H9 (cell line): Measurements from ENCODE around the gene GORAB. TPM values are rescaled to one million over a fixed set of nuclear protein-coding genes. Genes with fewer than 3 reads are reported as not detected.

ENCODE experiments used
- DNase-seq: peaks from one replicate; pipeline ENCODE4 v3.0.0-alpha.2; 2017
- H2AFZ ChIP-seq: one replicate; pipeline ENCODE4 v1.6.1; 2013; ENCODE audit warnings: mild to moderate bottlenecking, low read length, control low read depth, moderate library complexity
- H2AK5ac ChIP-seq: 2 replicates; pipeline ENCODE4 v1.6.1; 2013; ENCODE audit warnings: low read length, control low read depth, mixed read lengths; ENCODE audit not compliant: insufficient read length
- H2BK120ac ChIP-seq: one replicate; pipeline ENCODE4 v1.6.1; 2013; ENCODE audit warnings: low read depth, mild to moderate bottlenecking, low read length, control low read depth, inconsistent platforms; ENCODE audit not compliant: poor library complexity, severe bottlenecking
- H2BK12ac ChIP-seq: 2 replicates; pipeline ENCODE4 v1.6.1; 2013; ENCODE audit warnings: low read length, control low read depth, mixed read lengths, low read depth; ENCODE audit not compliant: insufficient read length
- H2BK15ac ChIP-seq: 2 replicates; pipeline ENCODE4 v1.6.1; 2013; ENCODE audit warnings: low read depth, low read length, control low read depth
- H2BK20ac ChIP-seq: one replicate; pipeline ENCODE4 v1.6.1; 2013; ENCODE audit warnings: low read depth, mild to moderate bottlenecking, low read length, control low read depth, inconsistent platforms; ENCODE audit not compliant: poor library complexity, severe bottlenecking
- H2BK5ac ChIP-seq: 2 replicates; pipeline ENCODE4 v1.6.1; 2013; ENCODE audit warnings: low read length, control low read depth, mixed read lengths; ENCODE audit not compliant: insufficient read length
- H3K14ac ChIP-seq: 2 replicates; pipeline ENCODE4 v1.6.1; 2013; ENCODE audit warnings: low read length, control low read depth; ENCODE audit not compliant: insufficient read depth
- H3K18ac ChIP-seq: 2 replicates; pipeline ENCODE4 v1.6.1; 2013; ENCODE audit warnings: low read depth, mild to moderate bottlenecking, mixed read lengths, low read length, control low read depth; ENCODE audit not compliant: insufficient read length
- H3K23ac ChIP-seq: 2 replicates; pipeline ENCODE4 v1.6.1; 2013; ENCODE audit warnings: low read length, control low read depth, mixed read lengths, low read depth; ENCODE audit not compliant: insufficient read length
- H3K23me2 ChIP-seq: 2 replicates; pipeline ENCODE4 v1.6.1; 2013; ENCODE audit warnings: low read depth, mild to moderate bottlenecking, mixed read lengths, low read length, control low read depth; ENCODE audit not compliant: insufficient read length, poor library complexity, severe bottlenecking
- H3K27ac ChIP-seq: 2 replicates; pipeline ENCODE4 v1.5.1; 2013; ENCODE audit warnings: low read length, control low read depth, mixed read lengths, low read depth; ENCODE audit not compliant: insufficient read length
- H3K27me3 ChIP-seq: 2 replicates; pipeline ENCODE4 v1.6.1; 2013; ENCODE audit warnings: low read length, control low read depth, inconsistent platforms; ENCODE audit not compliant: insufficient read depth
- H3K4ac ChIP-seq: 2 replicates; pipeline ENCODE4 v1.6.1; 2013; ENCODE audit warnings: low read depth, mild to moderate bottlenecking, control low read depth, inconsistent platforms, low read length, moderate library complexity
- H3K4me1 ChIP-seq: 2 replicates; pipeline ENCODE4 v1.6.1; 2013; ENCODE audit warnings: low read length, control low read depth, inconsistent platforms; ENCODE audit not compliant: insufficient read depth
- H3K4me2 ChIP-seq: 2 replicates; pipeline ENCODE4 v1.6.1; 2013; ENCODE audit warnings: low read length, control low read depth, mixed read lengths; ENCODE audit not compliant: insufficient read length, insufficient read depth
- H3K56ac ChIP-seq: 2 replicates; pipeline ENCODE4 v1.6.1; 2013; ENCODE audit warnings: low read depth, mild to moderate bottlenecking, mixed read lengths, low read length, control low read depth; ENCODE audit not compliant: insufficient read length
- H3K79me1 ChIP-seq: 2 replicates; pipeline ENCODE4 v1.6.1; 2013; ENCODE audit warnings: low read depth, mild to moderate bottlenecking, moderate library complexity, low read length, control low read depth, inconsistent platforms; ENCODE audit not compliant: insufficient read depth, poor library complexity, severe bottlenecking
- H3K79me2 ChIP-seq: 2 replicates; pipeline ENCODE4 v1.6.1; 2013; ENCODE audit warnings: low read length, control low read depth, inconsistent platforms; ENCODE audit not compliant: insufficient read depth
- H3K9ac ChIP-seq: 2 replicates; pipeline ENCODE4 v1.6.1; 2013; ENCODE audit warnings: low read length, control low read depth, mixed read lengths; ENCODE audit not compliant: insufficient read length; ENCODE audit errors: extremely low read depth
- H3K9me3 ChIP-seq: one replicate; pipeline ENCODE4 v1.6.1; 2013; ENCODE audit warnings: low read depth, low read length, inconsistent platforms; ENCODE audit not compliant: control insufficient read depth
- H3T11ph ChIP-seq: one replicate; pipeline ENCODE4 v1.6.1; 2013; ENCODE audit warnings: mild to moderate bottlenecking, low read length, control low read depth, inconsistent platforms
- H4K20me1 ChIP-seq: one replicate; pipeline ENCODE4 v1.6.1; 2013; ENCODE audit not compliant: control insufficient read depth, insufficient read length, insufficient read depth
- H4K5ac ChIP-seq: 2 replicates; pipeline ENCODE4 v1.6.1; 2013; ENCODE audit warnings: low read depth, mild to moderate bottlenecking, mixed read lengths, low read length, control low read depth; ENCODE audit not compliant: insufficient read length
- H4K8ac ChIP-seq: replicated peaks from 2 replicates; pipeline ENCODE4 v1.6.1; 2013; ENCODE audit warnings: low read length, control low read depth, mixed read lengths, low read depth; ENCODE audit not compliant: insufficient read length
- H4K91ac ChIP-seq: 2 replicates; pipeline ENCODE4 v1.6.1; 2013; ENCODE audit warnings: low read depth, mild to moderate bottlenecking, moderate library complexity, mixed read lengths, low read length, control low read depth; ENCODE audit not compliant: insufficient read length
- H3K27ac Mint-ChIP-seq, 3 experiments: 2 replicates in 2 of 3; 3 replicates in 1 of 3; pipeline ENCODE4 v1.8.0; 2020 to 2021; ENCODE audit warnings: mixed read lengths in 3 of 3, mild to moderate bottlenecking in 1 of 3, moderate library complexity in 1 of 3
- H3K27me3 Mint-ChIP-seq: 2 replicates; pipeline ENCODE4 v1.8.0; 2021; ENCODE audit warnings: low read depth, mild to moderate bottlenecking, moderate library complexity, mixed read lengths
- H3K36me3 Mint-ChIP-seq, 3 experiments: 2 replicates in 2 of 3; 3 replicates in 1 of 3; pipeline ENCODE4 v1.8.0; 2020 to 2021; ENCODE audit warnings: low read depth in 3 of 3, mixed read lengths in 3 of 3; ENCODE audit not compliant: insufficient read depth in 1 of 3
- H3K4me1 Mint-ChIP-seq, 2 experiments: 2 replicates each; pipeline ENCODE4 v1.8.0; 2020; ENCODE audit warnings: mixed read lengths in 2 of 2
- H3K4me3 Mint-ChIP-seq, 2 experiments: 2 replicates in 1 of 2; 3 replicates in 1 of 2; pipeline ENCODE4 v1.8.0; 2020 to 2021; ENCODE audit warnings: mild to moderate bottlenecking in 2 of 2, mixed read lengths in 2 of 2, moderate library complexity in 1 of 2
- H3K9me3 Mint-ChIP-seq, 2 experiments: 2 replicates in 1 of 2; 3 replicates in 1 of 2; pipeline ENCODE4 v1.8.0; 2020; ENCODE audit warnings: mild to moderate bottlenecking in 2 of 2, mixed read lengths in 2 of 2, moderate library complexity in 1 of 2
- CTCF ChIP-seq: fragments of 200-600 bp; sonication (generic); conservative IDR thresholded peaks from 3 replicates; pipeline ENCODE4 v1.8.0; 2021; ENCODE audit warnings: antibody characterized with exemption, mild to moderate bottlenecking
- WGBS: extraction: QIAGEN DNeasy Blood & Tissue Kit; methylation state at CpG from one replicate; pipeline ENCODE4 v1.1.7; 2013; ENCODE audit warnings: missing lambda C conversion rate, low lambda C conversion rate, mixed read lengths; ENCODE audit not compliant: insufficient read length; ENCODE audit errors: extremely low coverage; 5-methylcytosine and 5-hydroxymethylcytosine counted together
- total RNA-seq: library from RNA; stranded (reverse); gene quantifications from 2 replicates; pipeline ENCODE4 v1.2.1, GENCODE V29; 2021

The GORAB gene
- total RNA-seq, 1 experiment from 2014 or later = 17.8 TPM

GRCh38 chr1:170536924-170537551 is 5.1 kb downstream of the GORAB start:
- peaks cover 0 to 2% of the 10 kb centered on the region in 2 experiments; a peak in 2 of 4 replicates for H3K4me1 Mint-ChIP-seq
- H2BK120ac ChIP-seq = no peak overlapping the region
- no peaks in the 10 kb centered on the region for H3K27me3 ChIP-seq
- H3K79me2 ChIP-seq = peaks cover 21% of the 10 kb centered on the region; the same call in 1 of the 2 replicates
- H3K27ac Mint-ChIP-seq = peak overlapping the region in 1 of 3 experiments; percentile 69; a peak in 2 of 7 replicates
- H3K4me2 ChIP-seq = no peak overlapping the region
- H3K27me3 Mint-ChIP-seq = no peaks in the 10 kb centered on the region
- H2BK20ac ChIP-seq = no peak overlapping the region
- H4K8ac ChIP-seq = no peak overlapping the region
- no peak overlapping the region for H2AK5ac ChIP-seq
- peaks cover 19 to 42% (median 41%) of the 10 kb centered on the region in 3 experiments; a peak in 5 of 7 replicates for H3K36me3 Mint-ChIP-seq
- no peak for TF ChIP-seq CTCF
- H4K5ac ChIP-seq = no peak overlapping the region
- no peak overlapping the region for H3K27ac ChIP-seq
- no peaks in the 10 kb centered on the region for H4K20me1 ChIP-seq
- H3K23ac ChIP-seq = no peak overlapping the region
- H2AFZ ChIP-seq = no peak overlapping the region
- no peak overlapping the region for H2BK15ac ChIP-seq
- no peak overlapping the region for H3K4me3 Mint-ChIP-seq
- no peaks in the 10 kb centered on the region; the same call in 1 of the 2 replicates for H3K4me1 ChIP-seq
- WGBS = no CpG with 5 or more reads among the region's 1 CpG
- H3K4ac ChIP-seq = no peak overlapping the region
- no peak overlapping the region for H2BK12ac ChIP-seq
- peaks cover 6% of the 10 kb centered on the region for H3K79me1 ChIP-seq
- DNase-seq = no peak
- H4K91ac ChIP-seq = no peak overlapping the region
- H3K23me2 ChIP-seq = no peaks in the 10 kb centered on the region
- H3K56ac ChIP-seq = no peak overlapping the region
- H3K9ac ChIP-seq = no peak overlapping the region
- H3K18ac ChIP-seq = no peak overlapping the region
- H3K9me3 Mint-ChIP-seq = no peaks in the 10 kb centered on the region
- no peaks in the 10 kb centered on the region for H3K9me3 ChIP-seq
- H3K14ac ChIP-seq = no peak overlapping the region
- H3T11ph ChIP-seq = no peak overlapping the region
- H2BK5ac ChIP-seq = no peak overlapping the region
